Stimulated activated CD8-positive, alpha-beta memory T cell treated with anti-CD3 and anti-CD28 coated beads, Interleukin-7, amount 100 ng/mL, for 48 hours (primary cell): ENCODE results near the gene RNF145.
A peak's percentile ranks its signal among the peaks of the same experiment; 100 is the strongest.
"Not testable (repeated sequence)": the region's sequence is repeated elsewhere in the genome, so short reads cannot be mapped to it uniquely, and the experiment has no call there.

Experiments used
- DNase-seq, 2 donors: peaks; one replicate each; pipeline ENCODE4 v3.0.0-alpha.2; 2020; ENCODE audit warnings: low read depth in 1 of 2; ENCODE audit errors: extremely low read depth in 1 of 2

Gene RNF145, protein sequence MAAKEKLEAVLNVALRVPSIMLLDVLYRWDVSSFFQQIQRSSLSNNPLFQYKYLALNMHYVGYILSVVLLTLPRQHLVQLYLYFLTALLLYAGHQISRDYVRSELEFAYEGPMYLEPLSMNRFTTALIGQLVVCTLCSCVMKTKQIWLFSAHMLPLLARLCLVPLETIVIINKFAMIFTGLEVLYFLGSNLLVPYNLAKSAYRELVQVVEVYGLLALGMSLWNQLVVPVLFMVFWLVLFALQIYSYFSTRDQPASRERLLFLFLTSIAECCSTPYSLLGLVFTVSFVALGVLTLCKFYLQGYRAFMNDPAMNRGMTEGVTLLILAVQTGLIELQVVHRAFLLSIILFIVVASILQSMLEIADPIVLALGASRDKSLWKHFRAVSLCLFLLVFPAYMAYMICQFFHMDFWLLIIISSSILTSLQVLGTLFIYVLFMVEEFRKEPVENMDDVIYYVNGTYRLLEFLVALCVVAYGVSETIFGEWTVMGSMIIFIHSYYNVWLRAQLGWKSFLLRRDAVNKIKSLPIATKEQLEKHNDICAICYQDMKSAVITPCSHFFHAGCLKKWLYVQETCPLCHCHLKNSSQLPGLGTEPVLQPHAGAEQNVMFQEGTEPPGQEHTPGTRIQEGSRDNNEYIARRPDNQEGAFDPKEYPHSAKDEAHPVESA

DNA sequence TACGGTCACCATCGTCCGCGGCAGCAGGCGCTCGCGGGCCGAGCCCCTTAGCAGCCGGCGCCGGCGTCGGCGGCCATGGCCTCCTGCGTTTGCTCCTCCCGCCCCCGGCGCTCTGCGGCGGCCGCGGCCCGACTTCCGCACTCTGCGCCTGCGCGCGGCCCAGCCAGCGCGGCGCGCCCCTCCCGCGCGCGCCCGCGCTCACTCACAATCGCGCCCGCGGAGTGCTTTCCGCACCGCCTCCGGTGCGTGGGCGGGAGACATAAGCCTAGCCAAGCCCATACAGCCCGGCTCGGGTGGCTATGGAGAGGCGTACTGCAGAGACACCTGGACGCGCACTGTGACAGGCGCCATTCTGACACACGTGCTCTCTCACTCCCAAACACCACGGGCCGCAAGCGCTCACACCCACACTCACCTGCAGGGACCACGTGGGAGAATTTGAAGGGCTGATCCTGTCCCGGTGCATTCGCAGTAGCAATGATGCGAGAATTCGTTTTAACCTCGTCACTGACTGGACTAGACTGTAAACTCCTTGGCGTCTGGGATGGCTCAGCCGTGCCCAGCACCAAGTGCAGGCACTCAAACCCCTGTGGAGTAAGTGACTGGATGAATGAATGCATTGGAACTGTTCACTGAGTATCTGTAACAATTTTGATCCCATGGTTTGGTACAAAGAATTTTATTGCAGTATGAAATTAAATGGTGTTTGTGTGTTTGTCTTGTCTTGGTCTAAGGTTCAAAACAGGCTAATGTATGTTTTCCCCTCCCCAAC lies at the start of gene RNF145:
TSS of gene RNF145 (minus strand) at position 116 of the 772 bp plus-strand sequence. CDS start 5,936 bp downstream, outside the sequence.
- DNase-seq, result peak; percentile 77 to 91

DNA sequence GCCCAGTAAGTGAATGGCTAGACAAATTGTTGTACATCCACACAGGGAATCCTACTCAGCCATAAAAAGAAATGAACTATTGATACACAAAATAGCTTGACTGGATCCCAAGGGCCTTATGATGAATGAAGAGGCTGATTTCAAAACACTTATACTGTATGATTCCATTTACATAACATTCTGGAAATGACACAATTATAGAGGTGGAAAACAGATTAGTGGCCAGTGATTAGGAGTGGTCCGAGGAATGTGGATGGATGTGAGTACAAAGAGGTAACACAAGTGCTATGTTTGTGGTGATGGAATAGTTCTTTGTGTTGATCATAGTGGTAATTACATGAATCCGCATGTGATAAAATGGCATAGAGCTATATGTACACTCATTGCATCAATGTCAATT lies 49.0 kb upstream of the RNF145 start:
- DNase-seq, result no peak

DNA sequence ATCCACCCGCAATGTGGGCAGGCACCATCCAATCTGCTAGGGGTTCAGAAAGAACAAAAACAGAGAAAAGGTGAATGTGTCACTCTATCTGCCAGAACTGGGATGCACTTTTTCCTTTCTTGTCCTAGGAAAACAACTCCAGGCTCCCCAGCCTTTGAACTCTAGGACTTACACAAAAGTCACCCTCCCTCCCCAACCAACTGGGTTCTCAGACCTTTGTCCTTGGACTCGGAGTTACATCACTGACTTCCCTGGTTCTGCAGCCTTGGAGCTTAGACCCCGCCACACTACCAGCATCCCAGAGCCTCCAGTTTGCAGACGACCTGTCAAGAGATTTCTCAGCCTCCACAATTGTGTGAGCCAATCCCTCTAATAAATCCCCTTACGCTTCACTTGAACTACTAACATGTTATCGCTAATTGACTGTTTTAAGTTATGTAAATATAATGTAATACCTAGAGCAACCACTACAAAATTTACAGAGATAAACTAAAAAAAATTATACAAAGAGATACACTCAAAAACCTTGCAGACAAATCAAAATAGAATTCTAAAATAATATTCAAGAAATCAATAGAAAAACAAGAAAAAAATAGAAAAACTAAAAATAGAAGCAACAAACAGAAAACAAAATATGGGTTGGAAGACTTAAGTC lies 48.4 kb upstream of the RNF145 start:
- DNase-seq, result no peak

DNA sequence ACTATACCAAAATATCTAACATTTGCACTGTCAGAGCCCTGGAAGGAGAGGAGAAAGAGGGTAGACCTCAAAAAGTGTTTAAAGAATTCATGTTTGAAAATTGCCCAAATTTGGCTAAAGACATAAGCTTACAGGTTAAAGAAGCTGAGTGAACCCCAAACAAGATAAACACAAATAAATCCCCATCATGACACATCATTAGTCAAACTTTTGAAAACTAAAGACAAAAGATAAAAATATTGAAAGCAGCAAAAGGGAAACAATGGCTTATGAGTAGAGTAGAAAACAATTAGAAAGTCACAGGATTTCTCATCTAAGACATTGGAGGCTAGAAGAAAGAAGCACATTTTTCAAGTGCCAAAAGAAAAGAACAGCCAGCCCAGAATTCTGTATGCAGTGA lies 47.7 kb upstream of the RNF145 start:
- no peak for DNase-seq

DNA sequence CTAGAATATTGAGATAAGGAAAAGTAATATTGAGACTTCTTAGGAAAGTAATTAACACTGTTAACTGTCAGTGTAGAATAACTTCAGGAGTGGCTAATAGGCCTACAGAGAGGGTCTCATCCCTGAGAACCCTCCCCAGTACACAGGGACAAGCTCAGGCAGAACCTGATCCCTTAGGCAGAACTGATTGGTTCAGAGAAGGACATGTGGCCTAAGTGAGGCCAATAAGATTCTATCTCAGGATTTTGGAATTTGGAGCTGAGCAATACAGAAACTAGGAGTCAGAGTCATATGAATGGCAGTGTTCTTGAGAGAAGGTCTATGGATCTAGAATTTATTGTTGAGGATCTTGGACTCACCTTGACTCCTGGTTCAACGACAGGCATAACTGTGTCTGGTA lies 42.8 kb upstream of the RNF145 start:
- no peak for DNase-seq

DNA sequence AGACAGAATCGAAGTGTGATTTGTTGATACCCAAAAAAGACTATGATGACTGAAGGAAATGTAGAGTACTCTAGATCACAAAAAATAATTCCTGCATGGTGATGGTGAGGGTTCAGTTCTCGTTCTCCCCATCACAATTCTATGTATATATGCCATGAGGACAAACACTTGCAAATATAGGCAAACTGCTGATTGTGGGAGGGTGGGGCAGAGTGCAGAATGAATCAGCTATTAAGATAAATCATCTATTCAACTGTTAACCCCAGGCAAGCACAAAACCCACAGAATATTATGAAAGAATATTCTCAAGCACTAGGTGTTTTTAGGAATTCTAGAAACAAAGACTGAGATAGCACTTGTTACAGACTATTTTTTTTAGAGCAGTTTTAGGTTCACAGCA lies 39.8 kb upstream of the RNF145 start:
- DNase-seq, result no peak

DNA sequence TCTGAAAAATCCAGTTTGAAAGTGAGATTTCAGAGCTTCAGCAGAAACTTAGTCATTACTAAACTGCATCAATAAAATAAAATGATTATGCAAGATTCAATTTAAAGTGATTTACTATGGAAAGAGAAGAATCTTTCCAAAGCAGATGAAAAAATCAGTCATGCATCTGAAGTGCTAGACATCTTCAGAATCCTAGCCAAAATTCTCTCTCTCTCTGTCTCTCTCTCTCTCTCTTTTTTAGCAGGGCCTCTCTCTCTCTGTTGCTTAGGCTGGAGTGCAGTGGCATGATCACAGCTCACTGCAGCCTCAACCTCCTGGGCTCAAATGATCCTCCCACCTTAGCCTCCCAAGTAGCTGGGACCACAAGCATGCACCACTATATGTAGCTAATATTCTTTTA lies 35.5 kb upstream of the RNF145 start:
- DNase-seq, result no peak

DNA sequence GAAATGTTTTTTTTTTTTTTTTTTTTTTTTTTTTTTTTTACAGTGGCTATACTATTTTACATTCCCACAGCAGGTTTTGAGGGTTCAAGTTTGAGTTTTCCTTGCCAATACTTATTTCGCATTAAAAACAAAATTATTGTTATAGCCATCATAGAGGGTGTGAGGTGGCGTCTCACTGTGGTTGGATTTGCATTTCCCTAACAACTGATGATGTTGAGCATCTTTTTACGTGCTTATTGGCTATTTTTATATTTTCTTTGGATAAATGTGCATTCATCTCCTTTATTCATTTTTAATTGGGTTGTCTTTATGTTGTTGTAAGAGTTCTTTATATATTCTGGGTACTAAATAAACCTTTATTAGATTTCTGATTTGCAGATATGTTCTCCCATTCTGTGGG lies 34.8 kb upstream of the RNF145 start:
- no peak for DNase-seq

DNA sequence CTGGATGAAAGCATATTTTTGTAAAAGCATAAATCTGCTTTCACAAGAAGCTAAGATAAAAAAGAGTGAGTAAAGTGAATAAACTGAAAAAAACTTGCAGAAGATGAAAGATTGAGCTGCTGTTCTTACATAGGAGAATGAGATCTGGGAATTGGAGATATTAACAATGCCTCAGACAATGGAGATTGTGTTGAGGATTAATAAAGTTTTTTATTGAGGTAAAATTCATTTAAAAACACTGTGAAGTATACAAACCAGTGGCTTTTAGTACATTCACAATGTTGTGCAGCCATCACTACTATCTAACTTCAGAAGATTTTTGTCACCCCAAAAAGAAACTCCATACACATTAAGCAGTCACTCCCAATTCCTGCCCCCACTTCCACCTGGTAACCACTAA lies 34.0 kb upstream of the RNF145 start:
- no peak for DNase-seq

DNA sequence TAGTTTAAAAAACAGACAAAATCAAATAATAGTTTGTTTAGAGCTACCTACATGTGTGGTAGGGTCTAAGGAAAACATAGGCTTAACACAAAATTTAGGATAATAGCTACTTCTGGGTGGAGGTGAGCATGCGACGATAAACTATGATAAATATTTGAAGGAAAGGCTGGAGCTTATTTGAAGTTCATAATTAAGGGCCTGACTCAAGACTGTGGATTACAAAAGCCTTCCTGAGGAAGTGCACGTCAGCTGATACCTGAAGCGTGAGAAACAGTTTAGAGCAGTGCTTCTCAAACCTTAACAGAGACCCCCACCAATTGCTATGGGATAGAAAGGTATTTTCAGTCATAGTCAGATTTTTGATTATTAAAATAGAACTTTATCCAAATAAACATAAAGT lies 33.3 kb upstream of the RNF145 start:
- no peak for DNase-seq

DNA sequence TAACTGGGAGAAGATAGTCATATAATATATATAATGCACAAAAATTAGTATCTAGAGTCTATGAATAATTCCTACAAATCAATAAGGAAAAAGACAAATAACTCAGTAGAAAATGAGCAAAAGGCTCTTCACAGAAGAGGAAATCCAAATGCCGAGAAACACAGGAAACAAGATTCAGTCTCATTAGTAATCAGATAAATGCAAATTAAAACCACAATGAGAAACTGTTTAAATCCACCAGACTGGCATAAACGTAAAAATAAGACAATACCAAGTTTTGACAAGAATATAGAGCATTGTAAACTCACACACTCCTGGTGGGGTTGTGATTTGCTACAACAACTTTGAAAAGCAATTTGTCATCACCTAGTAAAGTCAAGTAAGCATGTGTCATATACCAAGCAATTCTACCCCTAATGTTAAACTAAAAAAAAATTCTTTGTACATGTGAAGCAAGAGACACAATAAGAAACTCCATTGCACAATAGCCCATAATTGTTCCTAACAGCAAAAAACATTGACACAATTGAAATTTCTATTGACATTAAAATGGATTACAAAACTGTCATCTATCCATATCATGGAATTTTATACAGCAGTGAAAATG lies 32.7 kb upstream of the RNF145 start:
- no peak for DNase-seq

DNA sequence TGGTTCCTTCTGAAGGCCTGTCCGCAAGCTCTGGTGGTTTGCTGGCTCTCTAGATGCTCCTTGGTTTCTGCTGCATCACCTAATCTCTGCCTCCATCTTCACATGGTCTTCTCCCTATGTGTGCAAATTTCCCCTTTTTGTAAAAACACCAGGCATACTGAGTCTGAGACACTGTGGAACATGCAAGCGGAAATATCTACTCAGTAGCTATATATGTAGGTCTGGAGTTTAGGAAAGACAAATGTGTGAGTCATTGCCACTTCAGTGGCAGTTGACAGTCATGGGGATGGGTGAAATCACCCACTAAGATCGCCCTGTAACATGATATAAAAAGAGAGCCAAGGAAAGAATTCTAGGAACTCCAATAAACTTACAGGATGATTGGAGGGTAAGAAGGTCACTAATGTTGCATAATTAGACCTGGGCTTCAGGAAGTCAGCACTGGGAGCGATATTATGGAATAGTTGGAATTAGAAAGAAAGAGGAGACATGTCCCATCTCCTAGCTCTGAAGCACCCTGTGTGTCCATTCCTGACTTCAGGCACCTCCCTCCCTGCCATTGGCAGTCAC lies 31.0 kb upstream of the RNF145 start:
- no peak for DNase-seq

DNA sequence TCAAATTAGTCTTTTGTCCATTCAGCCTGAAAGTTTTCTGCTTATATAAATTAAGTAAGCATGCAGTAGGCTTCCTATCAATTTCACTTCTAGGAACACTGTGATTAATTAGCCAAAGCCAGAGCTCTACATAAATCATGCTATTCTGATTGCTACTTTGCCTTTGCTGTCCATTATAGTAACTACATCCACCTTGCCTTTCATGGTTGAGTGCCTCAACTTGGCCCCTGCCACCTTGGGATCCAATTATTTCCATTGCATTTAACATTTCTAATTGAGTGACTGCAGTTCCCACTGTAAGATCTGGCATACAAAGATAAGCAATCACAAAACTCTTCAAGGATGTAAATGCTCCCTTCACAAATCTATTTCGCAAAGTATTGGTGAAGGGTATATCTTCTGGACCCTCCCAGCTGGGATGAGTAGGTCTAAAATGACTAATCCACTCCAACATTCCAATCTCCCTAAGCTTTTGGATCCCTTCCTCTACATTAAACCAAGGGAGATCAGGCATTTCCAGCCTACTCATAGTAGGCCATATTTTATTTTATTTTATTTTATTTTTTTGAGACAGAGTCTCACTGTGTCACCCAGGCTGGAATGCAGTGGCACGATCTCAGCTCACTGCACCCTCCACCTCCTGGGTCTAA lies 26.6 kb upstream of the RNF145 start:
- not testable (repeated sequence) for DNase-seq

DNA sequence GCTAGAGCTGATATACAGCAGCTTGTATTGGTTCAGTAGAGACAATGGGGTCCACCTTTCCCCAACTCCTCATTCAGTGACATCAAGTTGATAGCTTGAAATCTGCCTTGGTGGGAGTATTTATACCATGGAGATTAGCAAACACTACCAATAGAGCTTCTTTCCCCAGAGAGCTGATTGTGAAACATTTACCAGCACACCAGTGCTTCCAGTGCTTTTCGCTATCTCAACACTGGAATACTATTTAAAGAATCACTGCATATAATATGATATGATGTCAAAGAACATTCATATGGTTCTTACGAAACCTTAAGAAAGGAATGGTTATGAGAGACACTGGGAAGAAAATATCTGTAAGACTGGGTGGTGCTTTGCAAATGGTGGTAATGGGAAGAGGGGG lies 21.8 kb upstream of the RNF145 start:
- DNase-seq, result no peak

DNA sequence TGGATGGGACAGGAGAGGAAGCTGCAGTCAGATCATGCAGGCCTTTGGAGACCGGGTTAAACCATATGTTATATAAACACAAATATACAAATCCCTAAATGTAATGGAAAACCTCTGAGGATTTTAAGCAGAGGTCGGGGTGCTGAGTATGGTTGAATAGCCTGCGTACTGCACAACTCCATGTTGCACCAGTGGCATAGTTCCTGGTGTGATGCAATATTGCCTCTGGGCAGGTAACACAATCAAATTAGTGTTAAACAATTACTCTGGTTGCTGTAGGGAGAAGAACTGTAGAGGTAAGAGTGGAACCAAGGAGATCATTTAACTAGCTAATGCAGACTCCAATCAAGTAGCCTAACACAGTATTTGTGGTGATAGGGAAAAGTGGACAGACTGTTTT lies 21.3 kb upstream of the RNF145 start:
- no peak for DNase-seq

DNA sequence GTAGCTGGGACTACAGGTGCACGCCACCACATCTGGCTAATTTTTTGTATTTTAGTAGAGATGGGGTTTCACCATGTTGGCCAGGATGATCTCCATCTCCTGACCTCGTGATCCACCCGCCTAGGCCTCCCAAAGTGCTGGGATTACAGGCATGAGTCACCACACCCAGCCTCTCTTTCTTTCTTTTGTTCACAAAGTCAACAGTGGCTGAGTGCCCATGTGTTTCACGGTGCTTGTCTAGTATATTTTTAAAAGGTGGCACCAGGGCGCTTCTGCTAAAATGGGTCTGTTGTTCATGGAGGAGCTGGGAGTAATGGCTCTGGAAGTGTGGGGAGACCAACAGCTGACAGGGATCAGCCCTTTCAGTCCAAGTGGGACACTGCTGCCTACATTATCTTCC lies 18.7 kb upstream of the RNF145 start:
- DNase-seq, result not testable (repeated sequence)

DNA sequence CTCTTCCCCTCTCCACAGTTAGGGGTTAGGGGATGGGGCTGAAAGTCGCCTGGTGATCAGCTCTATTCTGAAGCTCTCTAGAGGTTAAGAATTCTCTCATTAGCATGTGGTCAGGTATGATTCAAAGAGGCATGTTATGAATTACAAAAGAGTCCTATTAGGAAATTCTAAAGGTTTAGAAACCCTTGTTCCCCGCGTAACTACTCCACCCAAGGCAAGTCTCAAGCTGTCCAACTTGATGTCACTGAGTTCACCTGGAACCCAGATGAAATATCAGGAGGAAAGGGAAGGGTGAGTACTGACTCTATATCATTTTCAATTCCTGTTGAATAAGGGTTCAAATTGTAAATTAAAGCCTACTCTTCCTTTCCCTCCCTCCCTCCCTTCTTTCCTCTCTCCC lies 18.1 kb upstream of the RNF145 start:
- DNase-seq, result no peak

DNA sequence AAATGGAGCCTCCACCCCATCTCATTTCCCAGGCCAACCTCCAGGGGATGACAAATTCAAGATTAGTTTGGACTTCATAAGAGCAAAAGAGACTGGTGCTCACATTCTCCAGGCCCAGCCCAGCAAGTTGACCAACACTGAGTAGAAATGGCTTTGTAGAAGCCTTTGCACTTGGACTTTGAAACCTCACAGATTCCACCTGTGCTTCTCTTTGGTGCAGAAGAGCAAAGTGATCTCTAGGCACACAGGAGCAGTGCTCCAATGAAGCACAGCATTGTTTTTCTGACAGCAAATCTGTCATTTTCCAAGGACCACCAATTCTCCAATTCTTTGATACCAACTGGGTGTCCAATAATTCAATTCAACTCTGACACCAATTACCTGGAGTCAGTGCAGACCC lies 17.1 kb upstream of the RNF145 start:
- DNase-seq, result no peak

DNA sequence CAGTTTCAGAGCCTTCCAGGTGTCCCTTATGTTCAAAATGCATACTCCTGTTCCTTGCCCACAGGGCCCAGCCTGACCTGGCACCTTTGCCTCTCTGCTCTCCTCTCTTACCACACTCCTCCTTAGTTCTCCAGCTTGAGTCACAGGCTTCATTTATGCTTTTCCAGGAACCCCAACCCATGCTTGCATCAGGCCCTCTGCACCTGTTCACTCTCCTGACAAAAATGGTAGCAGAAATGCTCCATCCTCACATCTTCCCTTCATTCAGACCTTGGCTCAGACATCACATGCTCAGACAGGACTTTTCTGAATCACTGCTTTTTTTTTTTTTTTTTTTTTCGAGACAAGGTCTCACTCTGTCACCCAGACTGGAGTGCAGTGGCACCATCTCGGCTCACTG lies 15.1 kb upstream of the RNF145 start:
- DNase-seq, result no peak

DNA sequence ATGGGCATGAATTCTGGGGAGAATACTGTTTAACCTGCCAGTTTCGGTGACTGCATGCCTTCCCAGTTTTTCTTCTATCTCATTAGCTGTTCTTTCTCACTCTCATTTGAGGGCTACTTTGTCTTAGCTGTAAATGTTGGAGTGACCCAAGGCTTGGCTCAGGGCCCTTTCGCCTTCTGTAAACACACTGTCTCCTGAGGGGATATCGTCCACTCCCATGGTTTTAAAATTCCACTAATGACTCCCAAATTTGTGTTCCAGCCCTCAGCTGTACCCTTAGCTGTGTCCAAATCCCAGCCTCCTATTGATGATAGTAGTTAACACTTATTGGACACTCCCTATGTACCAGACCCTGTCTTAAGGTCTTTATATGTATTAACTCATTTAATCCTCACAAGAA lies 14.1 kb upstream of the RNF145 start:
- DNase-seq, result no peak
